Measurements from ENCODE around the gene POMP. TPM values are rescaled to one million over a fixed set of nuclear protein-coding genes. Genes with fewer than 3 reads are reported as not detected.

Gene POMP
- total RNA-seq, 1 experiment from 2014 or later: 92.0 TPM

GRCh38 chr13:28609926-28610325, 49.0 kb upstream of the POMP start:
- no peaks in the 10 kb centered on the region for H3K4me1 ChIP-seq (ENCODE audit: control insufficient read depth, insufficient read depth, low read length)
- POLR2A ChIA-PET: no interaction called here
- H3K4me3 ChIP-seq (ENCODE audit: low read depth in 2 of 2, low read length in 2 of 2): no peak overlapping the region
- in situ Hi-C loops (cut with HindIII; ENCODE audit: low pct_unique_long_range_greater_than_20kb, low sequenced_read_pairs): no loop called here
- ATAC-seq (no peak), DNase-seq (ENCODE audit: low read depth, low spot score) (no peak)
- no peak overlapping the region for H3K27ac ChIP-seq (ENCODE audit: low read length)
- no peaks in the 10 kb centered on the region for H3K27me3 ChIP-seq (ENCODE audit: control insufficient read depth, insufficient read depth, low read length)
- no peaks in the 10 kb centered on the region for H3K36me3 ChIP-seq (ENCODE audit: control insufficient read depth, insufficient read depth, low read length)
- BruUV-seq (replicated peaks): no TSS peak
- TF ChIP-seq SIN3A (IDR thresholded peaks at IDR 0.05; ENCODE audit: borderline replicate concordance, insufficient read depth, low read depth, low read length) (no peak), REST (IDR thresholded peaks at IDR 0.05; ENCODE audit: insufficient read depth in 1 of 2, low read depth in 2 of 2, low read length in 1 of 2) (no peak), TCF7L2 (IDR thresholded peaks at IDR 0.05; ENCODE audit: low read depth, low read length) (no peak), CTCF (IDR thresholded peaks at IDR 0.05) (no peak), POLR2AphosphoS5 (IDR thresholded peaks at IDR 0.05; ENCODE audit: low read depth, low read length) (no peak)
- CTCF ChIA-PET: no interaction called here
- H3K9me3 ChIP-seq (ENCODE audit: control insufficient read depth, insufficient read depth, low read depth, low read length): no peaks in the 10 kb centered on the region
- intact Hi-C loops (cut with micrococcal nuclease; ENCODE audit: unreplicated experiment): no loop called here

GRCh38 chr13:28610996-28611395, 47.9 kb upstream of the POMP start:
- H3K4me3 ChIP-seq (ENCODE audit: low read depth in 2 of 2, low read length in 2 of 2): no peak overlapping the region
- H3K9me3 ChIP-seq (ENCODE audit: control insufficient read depth, insufficient read depth, low read depth, low read length): no peaks in the 10 kb centered on the region
- no TSS peak for BruUV-seq (replicated peaks)
- no peaks in the 10 kb centered on the region for H3K36me3 ChIP-seq (ENCODE audit: control insufficient read depth, insufficient read depth, low read length)
- intact Hi-C loops (cut with micrococcal nuclease; ENCODE audit: unreplicated experiment) (no loop called here), in situ Hi-C loops (cut with HindIII; ENCODE audit: low pct_unique_long_range_greater_than_20kb, low sequenced_read_pairs) (no loop called here)
- ChIA-PET CTCF (no interaction called here), POLR2A (no interaction called here)
- no peaks in the 10 kb centered on the region for H3K27me3 ChIP-seq (ENCODE audit: control insufficient read depth, insufficient read depth, low read length)
- ATAC-seq (no peak), DNase-seq (ENCODE audit: low read depth, low spot score) (no peak)
- H3K27ac ChIP-seq (ENCODE audit: low read length): no peak overlapping the region
- TF ChIP-seq TCF7L2 (IDR thresholded peaks at IDR 0.05; ENCODE audit: low read depth, low read length) (no peak), CTCF (IDR thresholded peaks at IDR 0.05) (no peak), SIN3A (IDR thresholded peaks at IDR 0.05; ENCODE audit: borderline replicate concordance, insufficient read depth, low read depth, low read length) (no peak), POLR2AphosphoS5 (IDR thresholded peaks at IDR 0.05; ENCODE audit: low read depth, low read length) (no peak), REST (IDR thresholded peaks at IDR 0.05; ENCODE audit: insufficient read depth in 1 of 2, low read depth in 2 of 2, low read length in 1 of 2) (no peak)
- no peaks in the 10 kb centered on the region for H3K4me1 ChIP-seq (ENCODE audit: control insufficient read depth, insufficient read depth, low read length)

All from Panc1 (cell line).